WTC11 (cell line): ENCODE data around the gene TEKTIP1.

Experiments
- ESRRA ChIP-seq: sonication (generic); formaldehyde crosslinking; IDR thresholded peaks from 2 replicates; pipeline ENCODE4 v1.8.1; 2022; ENCODE audit warnings: mild to moderate bottlenecking, missing genetic modification reagents, borderline replicate concordance
- ETV6 ChIP-seq: sonication (generic); formaldehyde crosslinking; IDR thresholded peaks from 2 replicates; pipeline ENCODE4 v1.8.1; 2022; ENCODE audit warnings: mild to moderate bottlenecking, missing genetic modification reagents
- TP53 ChIP-seq: sonication (generic); formaldehyde crosslinking; IDR thresholded peaks from 2 replicates; pipeline ENCODE4 v1.8.1; 2023; ENCODE audit warnings: mild to moderate bottlenecking, missing genetic modification reagents
- TF ChIP-seq, protein P1 (sequence below): fragments of 200-600 bp; IDR thresholded peaks from 2 replicates; pipeline ENCODE4 v1.8.0; 2022; ENCODE audit warnings: antibody characterized with exemption

DNA sequence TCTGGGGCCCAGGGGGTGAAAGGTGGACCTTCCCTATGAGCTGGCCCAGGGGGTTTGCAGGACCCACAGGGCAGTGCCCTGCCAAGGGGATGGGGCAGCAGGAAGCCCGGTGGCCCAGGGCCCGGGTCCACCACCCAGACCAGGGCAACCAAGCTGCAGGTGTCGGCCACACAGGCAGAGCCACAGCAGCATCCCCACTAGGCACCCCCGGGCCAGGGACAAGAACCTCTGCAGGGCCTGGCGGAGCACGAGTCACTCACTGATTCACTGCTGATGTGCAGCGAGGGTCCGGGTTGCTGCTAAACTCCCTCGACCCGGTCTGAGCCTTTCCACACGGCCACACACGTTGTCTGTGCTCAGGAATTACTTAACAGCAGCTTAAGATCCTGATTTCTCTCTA, 24.0 kb upstream of the TEKTIP1 start:
- TF ChIP-seq ESRRA (CRISPR knock-in tag) (no peak), TP53 (CRISPR knock-in tag) (no peak), ETV6 (CRISPR knock-in tag) (no peak)
- TF ChIP-seq, protein P1, sequence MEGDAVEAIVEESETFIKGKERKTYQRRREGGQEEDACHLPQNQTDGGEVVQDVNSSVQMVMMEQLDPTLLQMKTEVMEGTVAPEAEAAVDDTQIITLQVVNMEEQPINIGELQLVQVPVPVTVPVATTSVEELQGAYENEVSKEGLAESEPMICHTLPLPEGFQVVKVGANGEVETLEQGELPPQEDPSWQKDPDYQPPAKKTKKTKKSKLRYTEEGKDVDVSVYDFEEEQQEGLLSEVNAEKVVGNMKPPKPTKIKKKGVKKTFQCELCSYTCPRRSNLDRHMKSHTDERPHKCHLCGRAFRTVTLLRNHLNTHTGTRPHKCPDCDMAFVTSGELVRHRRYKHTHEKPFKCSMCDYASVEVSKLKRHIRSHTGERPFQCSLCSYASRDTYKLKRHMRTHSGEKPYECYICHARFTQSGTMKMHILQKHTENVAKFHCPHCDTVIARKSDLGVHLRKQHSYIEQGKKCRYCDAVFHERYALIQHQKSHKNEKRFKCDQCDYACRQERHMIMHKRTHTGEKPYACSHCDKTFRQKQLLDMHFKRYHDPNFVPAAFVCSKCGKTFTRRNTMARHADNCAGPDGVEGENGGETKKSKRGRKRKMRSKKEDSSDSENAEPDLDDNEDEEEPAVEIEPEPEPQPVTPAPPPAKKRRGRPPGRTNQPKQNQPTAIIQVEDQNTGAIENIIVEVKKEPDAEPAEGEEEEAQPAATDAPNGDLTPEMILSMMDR: no peak
